CD4-positive, alpha-beta T cell (primary cell): ENCODE data around the gene PIMREG. TPM values are rescaled to one million over a fixed set of nuclear protein-coding genes. Genes with fewer than 3 reads are reported as not detected.

Experiments
- ATAC-seq: fragments of 200-7000 bp; cut with Tn5 transposase; one replicate; pipeline ENCODE4 v1.10.0; 2022; ENCODE audit warnings: mild to moderate bottlenecking; ENCODE audit not compliant: poor library complexity
- CTCF ChIA-PET: fragments of 350-600 bp; sonication (Branson Sonifier 250); formaldehyde crosslinking; loops from one replicate; lab custom pipeline; 2021; ENCODE audit warnings: antibody characterized with exemption, inconsistent platforms; lab: Charles Lee
- POLR2A ChIA-PET: fragments of 350-600 bp; sonication (Branson Sonifier 250); formaldehyde crosslinking; loops from one replicate; lab custom pipeline; 2021; ENCODE audit warnings: antibody characterized with exemption, inconsistent platforms; lab: Charles Lee
- DNase-seq, 14 experiments: peaks; one replicate each; pipeline ENCODE4 v3.0.0-alpha.2; 2013 to 2020; ENCODE audit warnings: mixed read lengths in 2 of 14
- H3K27ac ChIP-seq, 2 donors: one replicate each; pipeline versions ENCODE4 v1.5.1 to v1.7.0; 2013; ENCODE audit warnings: low read length in 2 of 2, low read depth in 1 of 2, mild to moderate bottlenecking in 1 of 2
- H3K27me3 ChIP-seq, 2 experiments: 1 replicate in 1 of 2; 2 replicates in 1 of 2; pipeline versions ENCODE4 v1.6.1 to v1.7.0; 2013; ENCODE audit warnings: low read length in 2 of 2, control low read depth in 1 of 2, mild to moderate bottlenecking in 1 of 2, moderate library complexity in 1 of 2; ENCODE audit not compliant: insufficient read depth in 2 of 2, control insufficient read depth in 1 of 2
- H3K36me3 ChIP-seq: one replicate; pipeline ENCODE4 v1.6.1; 2013; ENCODE audit warnings: low read length, control low read depth; ENCODE audit not compliant: insufficient read depth
- H3K4me1 ChIP-seq: one replicate; pipeline ENCODE4 v1.6.1; 2013; ENCODE audit warnings: low read length, control low read depth; ENCODE audit not compliant: insufficient read depth
- H3K4me3 ChIP-seq: one replicate; pipeline ENCODE4 v1.5.1; 2013; ENCODE audit warnings: mild to moderate bottlenecking, low read length, moderate library complexity
- H3K9me3 ChIP-seq, 2 experiments: 1 replicate in 1 of 2; 2 replicates in 1 of 2; pipeline versions ENCODE4 v1.6.1 to v1.7.0; 2013; ENCODE audit warnings: low read length in 2 of 2, mild to moderate bottlenecking in 2 of 2, control low read depth in 1 of 2, moderate library complexity in 1 of 2; ENCODE audit not compliant: control insufficient read depth in 1 of 2, insufficient read depth in 1 of 2
- H3K27ac Mint-ChIP-seq: one replicate; pipeline ENCODE4 v1.8.0; 2020; ENCODE audit warnings: mixed read lengths
- H3K27me3 Mint-ChIP-seq: one replicate; pipeline ENCODE4 v1.8.0; 2021; ENCODE audit warnings: mixed read lengths
- H3K36me3 Mint-ChIP-seq: one replicate; pipeline ENCODE4 v1.8.0; 2021; ENCODE audit warnings: low read depth, mixed read lengths
- H3K4me1 Mint-ChIP-seq: one replicate; pipeline ENCODE4 v1.8.0; 2021; ENCODE audit warnings: low read depth, mixed read lengths
- H3K4me3 Mint-ChIP-seq: one replicate; pipeline ENCODE4 v1.8.0; 2020; ENCODE audit warnings: mild to moderate bottlenecking, mixed read lengths
- H3K9me3 Mint-ChIP-seq: one replicate; pipeline ENCODE4 v1.8.0; 2020; ENCODE audit warnings: mixed read lengths
- CTCF ChIP-seq: fragments of 200-600 bp; IDR thresholded peaks from one replicate; pipeline ENCODE4 v1.8.0; 2022; ENCODE audit warnings: antibody characterized with exemption, mild to moderate bottlenecking
- intact Hi-C, 2 experiments: fragments of 100-400 bp; cut with DNase I in 1 of 2; cut with micrococcal nuclease in 1 of 2; formaldehyde crosslinking; loops; one replicate each; pipeline versions ENCODE4 v1.15.1 to v1.9.0; 2023 to 2025; cut with DNase I, micrococcal nuclease
- total RNA-seq, 174 experiments: library from RNA in 2 of 174; stranded (reverse) in 2 of 174; gene quantifications; one replicate each; pipeline ENCODE4 v1.2.3 and lab custom pipeline; 2021 to 2026

PIMREG gene
- total RNA-seq, 2 experiments from 2014 or later = not detected

GRCh38 chr17:6496116-6496481 lies 51.8 kb downstream of the PIMREG start:
- ChIA-PET CTCF (no interaction called here), POLR2A (no interaction called here)
- H3K27ac ChIP-seq = no peak overlapping the region
- Mint-ChIP-seq H3K27me3 (no peaks in the 10 kb centered on the region), H3K27ac (no peak overlapping the region), H3K9me3 (no peaks in the 10 kb centered on the region), H3K36me3 (no peaks in the 10 kb centered on the region), H3K4me3 (peak overlapping the region; percentile 62), H3K4me1 (peaks cover 16% of the 10 kb centered on the region)
- DNase-seq (peak in 3 of 14 experiments; percentile 1 to 27 (median 19)), ATAC-seq (peak; percentile 24)
- H3K27me3 ChIP-seq = no peaks in the 10 kb centered on the region
- H3K9me3 ChIP-seq = no peaks in the 10 kb centered on the region
- H3K36me3 ChIP-seq = no peaks in the 10 kb centered on the region
- peaks cover 14% of the 10 kb centered on the region for H3K4me1 ChIP-seq
- intact Hi-C loops = no loop called here
- H3K4me3 ChIP-seq = no peak overlapping the region
- TF ChIP-seq CTCF = no peak

GRCh38 chr17:6496640-6497441 lies 52.6 kb downstream of the PIMREG start:
- no peaks in the 10 kb centered on the region for H3K27me3 Mint-ChIP-seq
- CTCF ChIA-PET = no interaction called here
- no peaks in the 10 kb centered on the region for H3K27me3 ChIP-seq
- no peaks in the 10 kb centered on the region for H3K9me3 Mint-ChIP-seq
- H3K4me3 ChIP-seq = no peak overlapping the region
- TF ChIP-seq CTCF = no peak
- DNase-seq = peak in 1 of 14 experiments; percentile 29
- H3K27ac ChIP-seq = no peak overlapping the region
- no peaks in the 10 kb centered on the region for H3K9me3 ChIP-seq
- H3K4me3 Mint-ChIP-seq = no peak overlapping the region
- peaks cover 16% of the 10 kb centered on the region for H3K4me1 Mint-ChIP-seq
- intact Hi-C loops = no loop called here
- no peak overlapping the region for H3K27ac Mint-ChIP-seq
- H3K36me3 Mint-ChIP-seq = no peaks in the 10 kb centered on the region
- peaks cover 14% of the 10 kb centered on the region for H3K4me1 ChIP-seq
- ATAC-seq = no peak
- no peaks in the 10 kb centered on the region for H3K36me3 ChIP-seq
- POLR2A ChIA-PET = no interaction called here

- POLR2A ChIA-PET = no interaction called here
- H3K27ac Mint-ChIP-seq = no peak overlapping the region
- H3K9me3 ChIP-seq = no peaks in the 10 kb centered on the region
- no peaks in the 10 kb centered on the region for H3K36me3 ChIP-seq
- ATAC-seq = no peak
- DNase-seq = peak in 1 of 14 experiments; percentile 25
- TF ChIP-seq CTCF = no peak
- CTCF ChIA-PET = no interaction called here
- no peak overlapping the region for H3K4me3 ChIP-seq
- peaks cover 14% of the 10 kb centered on the region for H3K4me1 ChIP-seq
- H3K4me1 Mint-ChIP-seq = peaks cover 16% of the 10 kb centered on the region
- H3K36me3 Mint-ChIP-seq = no peaks in the 10 kb centered on the region
- no peak overlapping the region for H3K4me3 Mint-ChIP-seq
- H3K9me3 Mint-ChIP-seq = no peaks in the 10 kb centered on the region
- H3K27me3 Mint-ChIP-seq = no peaks in the 10 kb centered on the region
- no peak overlapping the region for H3K27ac ChIP-seq
- intact Hi-C loops = no loop called here
- H3K27me3 ChIP-seq = no peaks in the 10 kb centered on the region
Measured at GRCh38 chr17:6497496-6498221, 53.4 kb downstream of the PIMREG start.
